ENCODE measurements around the gene CADPS2.

The CADPS2 gene

DNA sequence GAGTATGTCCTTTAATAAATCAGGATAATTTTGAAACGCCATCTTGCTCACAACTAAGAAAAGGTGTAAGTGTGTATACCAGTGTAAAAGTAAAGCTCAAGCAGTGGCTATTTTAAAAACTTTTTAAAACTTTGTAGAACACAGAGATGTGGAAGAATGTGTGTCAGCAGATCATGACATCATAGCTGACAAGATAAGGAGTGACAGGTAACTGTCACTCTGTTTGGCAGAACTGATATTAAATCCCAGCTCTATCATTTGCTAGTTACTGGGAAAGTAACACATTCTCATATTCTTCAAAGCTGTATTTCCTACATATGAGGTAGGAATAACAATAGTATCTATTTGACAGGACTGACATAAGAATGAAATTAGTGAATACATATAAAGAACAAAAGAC, 119.7 kb downstream of the CADPS2 start:
- no peak overlapping the region for H3K27ac Mint-ChIP-seq
- no peaks in the 10 kb centered on the region for H3K27me3 Mint-ChIP-seq (ENCODE audit: low read depth)
- no peak overlapping the region for H3K4me3 Mint-ChIP-seq
- H3K9me3 Mint-ChIP-seq, result no peaks in the 10 kb centered on the region
- H3K4me1 Mint-ChIP-seq, result peaks cover 81% of the 10 kb centered on the region
- H3K36me3 Mint-ChIP-seq (ENCODE audit: low read depth), result no peaks in the 10 kb centered on the region
- TF ChIP-seq, protein P1, sequence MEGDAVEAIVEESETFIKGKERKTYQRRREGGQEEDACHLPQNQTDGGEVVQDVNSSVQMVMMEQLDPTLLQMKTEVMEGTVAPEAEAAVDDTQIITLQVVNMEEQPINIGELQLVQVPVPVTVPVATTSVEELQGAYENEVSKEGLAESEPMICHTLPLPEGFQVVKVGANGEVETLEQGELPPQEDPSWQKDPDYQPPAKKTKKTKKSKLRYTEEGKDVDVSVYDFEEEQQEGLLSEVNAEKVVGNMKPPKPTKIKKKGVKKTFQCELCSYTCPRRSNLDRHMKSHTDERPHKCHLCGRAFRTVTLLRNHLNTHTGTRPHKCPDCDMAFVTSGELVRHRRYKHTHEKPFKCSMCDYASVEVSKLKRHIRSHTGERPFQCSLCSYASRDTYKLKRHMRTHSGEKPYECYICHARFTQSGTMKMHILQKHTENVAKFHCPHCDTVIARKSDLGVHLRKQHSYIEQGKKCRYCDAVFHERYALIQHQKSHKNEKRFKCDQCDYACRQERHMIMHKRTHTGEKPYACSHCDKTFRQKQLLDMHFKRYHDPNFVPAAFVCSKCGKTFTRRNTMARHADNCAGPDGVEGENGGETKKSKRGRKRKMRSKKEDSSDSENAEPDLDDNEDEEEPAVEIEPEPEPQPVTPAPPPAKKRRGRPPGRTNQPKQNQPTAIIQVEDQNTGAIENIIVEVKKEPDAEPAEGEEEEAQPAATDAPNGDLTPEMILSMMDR (IDR thresholded peaks at IDR 0.05; ENCODE audit: unreplicated experiment in 3 of 3), result no peak

DNA sequence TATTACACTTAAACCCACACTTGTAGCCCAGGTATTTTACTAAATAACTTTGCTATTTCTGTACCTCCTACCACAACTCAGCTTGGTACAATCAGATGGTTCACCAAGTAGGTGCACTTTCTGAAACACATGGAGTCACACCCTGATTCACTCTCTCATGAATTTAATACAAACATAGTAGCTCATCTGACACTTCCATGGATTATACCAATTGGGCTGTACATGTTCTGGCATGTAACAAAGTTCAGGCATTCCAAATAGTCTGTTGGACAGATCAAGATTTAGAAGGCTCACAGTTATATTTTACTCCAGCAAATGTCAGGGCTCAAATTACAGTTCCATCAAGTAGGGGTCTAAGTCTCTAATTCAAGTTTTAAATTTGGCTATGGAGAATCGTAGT, 121.4 kb downstream of the CADPS2 start:
- Mint-ChIP-seq H3K36me3 (ENCODE audit: low read depth) (no peaks in the 10 kb centered on the region), H3K27me3 (ENCODE audit: low read depth) (no peaks in the 10 kb centered on the region), H3K27ac (peak overlapping the region; percentile 6 to 31 (median 28)), H3K4me3 (peak overlapping the region in 1 of 3 experiments; percentile 13), H3K9me3 (no peaks in the 10 kb centered on the region), H3K4me1 (peaks cover 64% of the 10 kb centered on the region)
- TF ChIP-seq, protein P1 (IDR thresholded peaks at IDR 0.05; ENCODE audit: unreplicated experiment in 3 of 3), result no peak

DNA sequence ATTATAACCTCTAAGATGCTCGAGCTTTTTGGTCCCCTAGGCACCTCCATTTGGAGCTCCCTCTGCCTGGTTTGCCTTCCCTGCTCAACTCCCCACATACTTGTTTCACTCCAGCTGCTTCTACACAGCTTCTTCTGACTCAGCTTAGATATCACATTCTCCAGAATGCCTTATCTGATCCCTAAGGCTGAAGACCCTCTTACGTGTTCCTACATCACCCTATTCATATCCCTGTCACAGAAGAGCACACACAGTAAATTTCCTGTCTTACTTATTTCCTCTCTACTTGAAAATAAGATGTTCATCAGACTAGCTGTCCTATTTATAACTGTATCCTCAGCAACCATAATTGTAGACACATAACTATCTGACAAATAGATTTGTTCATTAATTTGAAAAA, 122.2 kb downstream of the CADPS2 start:
- Mint-ChIP-seq H3K4me3 (no peak overlapping the region), H3K27me3 (ENCODE audit: low read depth) (no peaks in the 10 kb centered on the region), H3K9me3 (no peaks in the 10 kb centered on the region), H3K27ac (peak overlapping the region in 1 of 3 experiments; percentile 28), H3K36me3 (ENCODE audit: low read depth) (no peaks in the 10 kb centered on the region), H3K4me1 (peaks cover 58% of the 10 kb centered on the region)
- TF ChIP-seq, protein P1 (IDR thresholded peaks at IDR 0.05; ENCODE audit: unreplicated experiment in 3 of 3), result no peak

- H3K4me3 Mint-ChIP-seq, result no peak overlapping the region
- no peaks in the 10 kb centered on the region for H3K27me3 Mint-ChIP-seq (ENCODE audit: low read depth)
- H3K27ac Mint-ChIP-seq, result peak overlapping the region in 2 of 3 experiments; percentile 8 to 48
- TF ChIP-seq, protein P1 (IDR thresholded peaks at IDR 0.05; ENCODE audit: unreplicated experiment in 3 of 3), result no peak
- peaks cover 40% of the 10 kb centered on the region for H3K4me1 Mint-ChIP-seq
- no peaks in the 10 kb centered on the region for H3K36me3 Mint-ChIP-seq (ENCODE audit: low read depth)
- H3K9me3 Mint-ChIP-seq, result no peaks in the 10 kb centered on the region
Observed at GRCh38 chr7:122762071-122762470, 124.2 kb downstream of the CADPS2 start.

DNA sequence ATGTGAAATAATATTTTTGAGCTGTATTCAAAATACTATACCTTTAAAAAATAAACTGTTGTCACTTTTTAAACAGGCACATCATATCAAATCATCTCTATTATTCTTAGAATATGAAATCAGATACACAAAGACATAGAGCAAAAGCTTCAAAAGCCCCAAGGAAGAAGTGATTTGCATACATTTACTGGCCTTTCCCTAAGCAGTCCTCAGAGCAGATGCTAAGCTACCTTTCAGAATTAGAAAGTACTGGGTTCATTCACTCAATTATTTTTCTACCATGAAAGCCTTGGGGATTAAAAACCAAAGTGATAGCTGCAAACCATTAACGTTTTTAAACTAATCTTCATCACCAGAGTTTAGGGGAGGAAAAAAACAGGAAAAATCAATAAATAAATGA, 127.8 kb downstream of the CADPS2 start:
- Mint-ChIP-seq H3K4me3 (no peak overlapping the region), H3K27ac (no peak overlapping the region), H3K36me3 (ENCODE audit: low read depth) (no peaks in the 10 kb centered on the region), H3K4me1 (peaks cover 13% of the 10 kb centered on the region), H3K27me3 (ENCODE audit: low read depth) (no peaks in the 10 kb centered on the region), H3K9me3 (no peaks in the 10 kb centered on the region)
- TF ChIP-seq, protein P1 (IDR thresholded peaks at IDR 0.05; ENCODE audit: unreplicated experiment in 3 of 3), result no peak

GRCh38 chr7:122756860-122757259, 129.4 kb downstream of the CADPS2 start:
- no peak overlapping the region for H3K4me3 Mint-ChIP-seq
- H3K36me3 Mint-ChIP-seq (ENCODE audit: low read depth), result no peaks in the 10 kb centered on the region
- peaks cover under 1% of the 10 kb centered on the region for H3K4me1 Mint-ChIP-seq
- H3K27me3 Mint-ChIP-seq (ENCODE audit: low read depth), result no peaks in the 10 kb centered on the region
- H3K27ac Mint-ChIP-seq, result no peak overlapping the region
- no peaks in the 10 kb centered on the region for H3K9me3 Mint-ChIP-seq
- TF ChIP-seq, protein P1 (IDR thresholded peaks at IDR 0.05; ENCODE audit: unreplicated experiment in 3 of 3), result no peak

All from nephron (organoid).